Body of pancreas (tissue), 4 donors: Measurements from ENCODE around the gene ST6GAL1. TPM values are rescaled to one million over a fixed set of nuclear protein-coding genes. Genes with fewer than 3 reads are reported as not detected.
A peak's percentile ranks its signal among the peaks of the same experiment; 100 is the strongest.
"Not testable (repeated sequence)": the region's sequence is repeated elsewhere in the genome, so short reads cannot be mapped to it uniquely, and the experiment has no call there.

ENCODE experiments used
- ATAC-seq: fragments of 150-250 bp; one replicate; pipeline ENCODE4 v1.9.1; 2016
- DNase-seq, 4 donors: peaks; one replicate each; pipeline ENCODE4 v3.0.0-alpha.2; 2019
- H3K27ac ChIP-seq, 4 donors: fragments of 200-600 bp; sonication (generic); 1 replicate in 3 of 4; 2 replicates in 1 of 4; pipeline versions ENCODE4 v1.5.1 to v1.6.1; 2016 to 2019; ENCODE audit warnings: mild to moderate bottlenecking in 1 of 4, mixed read lengths in 1 of 4, moderate library complexity in 1 of 4
- H3K27me3 ChIP-seq, 2 donors: fragments of 200-600 bp; sonication (generic); one replicate each; pipeline ENCODE4 v1.6.0; 2016; ENCODE audit warnings: mild to moderate bottlenecking in 1 of 2
- H3K36me3 ChIP-seq, 2 donors: fragments of 200-600 bp; sonication (generic); replicated peaks in 1 of 2; 2 replicates each; pipeline ENCODE4 v1.5.1; 2016; ENCODE audit warnings: low read depth in 2 of 2; ENCODE audit not compliant: insufficient read depth in 1 of 2
- H3K4me1 ChIP-seq: fragments of 200-600 bp; sonication (generic); one replicate; pipeline ENCODE4 v1.6.0; 2016
- H3K4me3 ChIP-seq, 2 donors: fragments of 200-600 bp; sonication (generic); 1 replicate in 1 of 2; 2 replicates in 1 of 2; pipeline ENCODE4 v1.5.1; 2016 to 2019
- H3K9me3 ChIP-seq, 3 donors: fragments of 200-600 bp; sonication (generic); 1 replicate in 2 of 3; 2 replicates in 1 of 3; pipeline ENCODE4 v1.5.1; 2016
- POLR2A ChIP-seq, 3 donors: fragments of 450-650 bp; IDR thresholded peaks; one replicate each; pipeline ENCODE4 v1.6.1; 2016; ENCODE audit warnings: antibody characterized with exemption in 3 of 3, mild to moderate bottlenecking in 2 of 3
- WGBS, 2 donors: methylation state at CpG; one replicate each; pipeline ENCODE4 v1.1.5; 2017; 5-methylcytosine and 5-hydroxymethylcytosine counted together
- intact Hi-C: fragments of 100-400 bp; cut with DNase I; formaldehyde crosslinking; loops from one replicate; pipeline ENCODE4 v1.15.1; 2023
- total RNA-seq, 2 donors: library from RNA; depleted of rRNA; stranded (reverse); fragments of >200 nt; gene quantifications; one replicate each; pipeline ENCODE4 v1.1.0, GENCODE V29; 2016
- TF ChIP-seq, protein P1 (sequence below), 7 experiments: fragments of 450-650 bp in 4 of 7; fragments of 200-600 bp in 3 of 7; sonication (generic) in 3 of 7; IDR thresholded peaks; one replicate each; pipeline ENCODE4 v1.5.1; 2016 to 2019; ENCODE audit warnings: antibody characterized with exemption in 7 of 7

The ST6GAL1 gene
- total RNA-seq, 2 donors from 2014 or later: 10.2 to 12.2 TPM

DNA sequence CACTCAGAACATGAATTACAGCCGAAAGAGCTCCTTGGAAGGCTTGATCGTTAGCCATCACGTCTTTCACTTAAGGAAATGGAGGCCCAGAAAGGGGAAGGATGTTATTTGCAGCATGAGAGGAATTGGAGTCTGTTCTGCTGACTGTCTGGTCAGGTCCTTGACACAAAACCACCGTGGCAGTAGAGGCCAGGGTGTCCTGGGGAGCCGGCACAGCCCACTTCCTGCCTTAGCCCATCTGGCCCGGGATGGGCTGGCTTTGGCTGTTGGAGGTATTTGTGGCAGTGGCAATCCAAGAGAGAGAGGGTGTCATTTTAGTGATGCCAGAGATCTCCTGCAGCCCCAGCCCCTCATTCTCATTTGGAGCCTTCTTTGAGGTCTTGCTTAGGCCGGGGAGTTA lies 37.4 kb downstream of the ST6GAL1 start:
- DNase-seq: peak in 1 of 4 donors; percentile 32
- Histone ChIP-seq H3K4me1 (no peaks in the 10 kb centered on the region), H3K9me3 (no peaks in the 10 kb centered on the region), H3K27ac (peak overlapping the region in 1 of 4 donors; percentile 45), H3K27me3 (no peaks in the 10 kb centered on the region), H3K36me3 (no peaks in the 10 kb centered on the region), H3K4me3 (no peak overlapping the region)
- 35 to 54% methylated on average over 7 of the region's 7 CpGs for WGBS, 2 donors
- intact Hi-C loops: no loop called here
- ATAC-seq: no peak
- TF ChIP-seq POLR2A (IDR thresholded peaks at IDR 0.05): no peak

DNA sequence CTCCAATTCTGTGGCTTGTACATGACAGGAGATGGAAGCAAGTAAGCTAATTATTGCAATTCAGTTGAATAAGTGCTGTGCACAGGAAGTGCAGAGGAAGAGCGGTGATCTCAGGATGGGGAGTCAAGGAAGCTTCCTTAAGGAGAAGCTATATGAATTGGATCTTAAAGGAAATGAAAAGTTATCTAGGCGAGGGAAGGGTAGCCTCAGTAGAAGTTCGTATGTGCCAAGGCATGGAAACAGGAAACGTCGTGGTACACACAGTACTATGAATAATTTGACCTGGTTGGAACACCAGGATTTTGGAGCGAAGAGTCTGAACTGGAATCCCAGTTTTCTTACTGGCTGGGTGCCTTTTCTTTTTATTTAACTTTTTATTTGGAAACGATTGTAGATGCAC lies 39.3 kb downstream of the ST6GAL1 start:
- Histone ChIP-seq H3K4me3 (no peak overlapping the region), H3K4me1 (peaks cover 2% of the 10 kb centered on the region), H3K27me3 (no peaks in the 10 kb centered on the region), H3K27ac (no peak overlapping the region), H3K9me3 (no peaks in the 10 kb centered on the region), H3K36me3 (no peaks in the 10 kb centered on the region)
- no peak for ATAC-seq
- 62 to 70% methylated on average over 7 of the region's 7 CpGs for WGBS, 2 donors
- DNase-seq: no peak
- TF ChIP-seq, protein P1, sequence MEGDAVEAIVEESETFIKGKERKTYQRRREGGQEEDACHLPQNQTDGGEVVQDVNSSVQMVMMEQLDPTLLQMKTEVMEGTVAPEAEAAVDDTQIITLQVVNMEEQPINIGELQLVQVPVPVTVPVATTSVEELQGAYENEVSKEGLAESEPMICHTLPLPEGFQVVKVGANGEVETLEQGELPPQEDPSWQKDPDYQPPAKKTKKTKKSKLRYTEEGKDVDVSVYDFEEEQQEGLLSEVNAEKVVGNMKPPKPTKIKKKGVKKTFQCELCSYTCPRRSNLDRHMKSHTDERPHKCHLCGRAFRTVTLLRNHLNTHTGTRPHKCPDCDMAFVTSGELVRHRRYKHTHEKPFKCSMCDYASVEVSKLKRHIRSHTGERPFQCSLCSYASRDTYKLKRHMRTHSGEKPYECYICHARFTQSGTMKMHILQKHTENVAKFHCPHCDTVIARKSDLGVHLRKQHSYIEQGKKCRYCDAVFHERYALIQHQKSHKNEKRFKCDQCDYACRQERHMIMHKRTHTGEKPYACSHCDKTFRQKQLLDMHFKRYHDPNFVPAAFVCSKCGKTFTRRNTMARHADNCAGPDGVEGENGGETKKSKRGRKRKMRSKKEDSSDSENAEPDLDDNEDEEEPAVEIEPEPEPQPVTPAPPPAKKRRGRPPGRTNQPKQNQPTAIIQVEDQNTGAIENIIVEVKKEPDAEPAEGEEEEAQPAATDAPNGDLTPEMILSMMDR (IDR thresholded peaks at IDR 0.05): no peak
- TF ChIP-seq POLR2A (IDR thresholded peaks at IDR 0.05): no peak
- intact Hi-C loops: no loop called here

DNA sequence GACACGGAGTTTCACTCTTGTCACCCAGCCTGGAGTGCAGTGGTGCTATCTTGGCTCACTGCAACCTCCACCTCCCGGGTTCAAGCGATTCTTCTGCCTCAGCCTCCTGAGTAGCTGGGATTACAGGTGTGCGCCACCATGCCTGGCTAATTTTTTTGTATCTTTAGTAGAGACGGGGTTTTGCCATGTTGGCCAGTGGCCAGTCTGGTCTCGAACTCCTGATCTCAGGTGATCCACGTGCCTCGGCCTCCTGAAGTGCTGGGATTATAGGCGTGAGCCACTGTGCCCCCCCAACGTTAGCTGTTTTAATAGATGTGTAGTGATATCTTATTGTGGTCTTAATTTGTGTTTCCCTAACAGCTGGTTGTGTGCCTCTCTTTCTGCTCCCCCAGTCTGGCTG lies 40.8 kb downstream of the ST6GAL1 start:
- H3K36me3 ChIP-seq, DNase-seq, H3K27me3 ChIP-seq, intact Hi-C loops, H3K9me3 ChIP-seq, ATAC-seq, H3K27ac ChIP-seq, H3K4me3 ChIP-seq: not testable (repeated sequence)
- WGBS, 2 donors: 83% methylated on average over 10 of the region's 10 CpGs
- peaks cover 17% of the 10 kb centered on the region for H3K4me1 ChIP-seq

DNA sequence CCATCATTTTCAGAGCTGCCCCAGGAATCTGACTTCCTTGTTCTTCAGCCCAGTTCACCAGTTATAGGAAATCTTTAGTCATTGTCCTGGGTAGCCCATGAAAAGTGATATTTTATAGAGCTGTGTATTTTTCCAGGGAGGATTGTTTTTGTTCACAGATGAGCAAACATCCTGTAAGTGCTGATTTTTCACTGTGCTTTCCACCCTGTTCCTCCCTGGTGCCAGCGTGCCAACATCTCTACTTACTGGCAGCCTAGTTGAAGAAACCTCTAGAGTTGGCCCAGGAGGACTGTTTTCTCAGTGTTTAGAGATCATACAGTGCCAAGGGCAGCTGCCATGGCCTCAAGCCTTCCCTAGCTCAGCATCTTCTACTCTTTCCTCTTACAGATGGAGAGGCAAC lies 41.3 kb downstream of the ST6GAL1 start:
- no peak for TF ChIP-seq POLR2A (IDR thresholded peaks at IDR 0.05)
- TF ChIP-seq, protein P1 (IDR thresholded peaks at IDR 0.05): no peak
- Histone ChIP-seq H3K27me3 (no peaks in the 10 kb centered on the region), H3K36me3 (no peaks in the 10 kb centered on the region), H3K4me1 (peaks cover 21% of the 10 kb centered on the region), H3K4me3 (no peak overlapping the region), H3K27ac (no peak overlapping the region), H3K9me3 (no peaks in the 10 kb centered on the region)
- intact Hi-C loops: no loop called here
- ATAC-seq (peak; percentile 53), DNase-seq (no peak)
- 71 to 83% methylated on average over 1 of the region's 1 CpG for WGBS, 2 donors

DNA sequence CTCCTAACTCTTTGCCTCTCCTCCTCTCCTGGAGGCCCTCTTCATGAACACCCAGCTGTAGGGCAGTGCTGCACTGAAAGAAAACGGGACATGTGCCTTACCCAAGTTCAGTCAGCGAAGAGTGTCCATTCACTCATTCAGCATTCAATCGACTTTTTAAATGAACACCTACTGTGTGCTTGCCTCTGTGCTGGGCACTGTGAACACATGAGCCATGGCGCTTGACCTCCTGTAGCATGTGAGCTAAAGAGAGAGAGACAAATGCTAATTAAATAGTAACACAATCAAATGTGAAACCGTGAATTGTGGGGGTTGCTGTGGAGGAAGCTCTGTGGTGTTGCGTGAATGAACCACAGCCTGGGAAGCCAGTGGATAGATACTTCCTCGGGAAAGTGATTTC lies 43.4 kb downstream of the ST6GAL1 start:
- intact Hi-C loops: no loop called here
- H3K27ac ChIP-seq: no peak overlapping the region
- peaks cover 38% of the 10 kb centered on the region for H3K4me1 ChIP-seq
- H3K9me3 ChIP-seq: no peaks in the 10 kb centered on the region
- H3K27me3 ChIP-seq: no peaks in the 10 kb centered on the region
- no peaks in the 10 kb centered on the region for H3K36me3 ChIP-seq
- no peak for TF ChIP-seq POLR2A (IDR thresholded peaks at IDR 0.05)
- TF ChIP-seq, protein P1 (IDR thresholded peaks at IDR 0.05): no peak
- WGBS, 2 donors: 71 to 88% methylated on average over 7 of the region's 7 CpGs
- H3K4me3 ChIP-seq: no peak overlapping the region
- ATAC-seq (no peak), DNase-seq (no peak)

DNA sequence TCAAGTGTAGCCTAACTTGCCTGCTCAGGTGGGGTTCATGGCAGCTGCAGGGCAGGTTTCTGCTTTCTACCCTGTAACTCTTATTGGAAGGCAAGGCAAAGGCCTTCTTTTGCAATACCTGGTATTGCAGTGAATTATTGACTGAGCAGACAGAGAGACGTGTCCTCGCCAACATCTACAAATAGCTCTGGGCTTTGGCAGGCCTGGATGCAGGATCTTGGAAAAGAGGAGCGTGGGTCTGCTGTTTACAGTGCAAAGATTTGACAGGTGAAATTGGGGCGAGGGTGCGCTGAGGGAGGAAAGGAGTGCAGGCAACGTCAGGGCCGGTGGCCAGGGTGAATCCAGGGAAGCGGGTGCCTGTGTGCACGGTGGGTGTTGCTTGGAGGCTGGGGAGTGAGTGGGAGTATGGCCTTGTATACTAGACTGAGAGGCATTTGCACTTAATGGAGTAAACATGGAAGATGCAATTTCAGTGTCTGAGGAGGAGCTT lies 44.5 kb downstream of the ST6GAL1 start:
- no peaks in the 10 kb centered on the region for H3K9me3 ChIP-seq
- H3K4me1 ChIP-seq: peaks cover 38% of the 10 kb centered on the region
- no peaks in the 10 kb centered on the region for H3K27me3 ChIP-seq
- H3K27ac ChIP-seq: peak overlapping the region in 3 of 4 donors; percentile 4 to 92 (median 88)
- H3K4me3 ChIP-seq: no peak overlapping the region
- TF ChIP-seq, protein P1 (IDR thresholded peaks at IDR 0.05): no peak
- no peak for TF ChIP-seq POLR2A (IDR thresholded peaks at IDR 0.05)
- intact Hi-C loops: no loop called here
- DNase-seq: peak in 2 of 4 donors; percentile 11 to 18
- H3K36me3 ChIP-seq: no peaks in the 10 kb centered on the region
- ATAC-seq: peak; percentile 34
- WGBS, 2 donors: 50 to 59% methylated on average over 9 of the region's 9 CpGs
